Keratinocyte (primary cell): Measurements from ENCODE around the gene KDM6B. TPM values are rescaled to one million over a fixed set of nuclear protein-coding genes. Genes with fewer than 3 reads are reported as not detected.

ENCODE experiments used
- DNase-seq: peaks from one replicate; pipeline ENCODE4 v3.0.0-alpha.2; 2011; ENCODE audit warnings: low read depth, missing footprints, low spot score
- FAIRE-seq: peaks from 2 replicates; lab custom pipeline; 2011; peaks lifted over from hg19 to GRCh38; lab: Jason Lieb, UNC
- H2AFZ ChIP-seq: 2 replicates; pipeline ENCODE4 v1.6.0; 2012; ENCODE audit warnings: low read length, control low read depth, inconsistent platforms; ENCODE audit not compliant: control insufficient read depth
- H3K27ac ChIP-seq: 2 replicates; pipeline ENCODE4 v1.5.1; 2011; ENCODE audit warnings: low read length; ENCODE audit not compliant: control insufficient read depth, insufficient read depth
- H3K27me3 ChIP-seq: 3 replicates; pipeline ENCODE4 v1.6.0; 2011; ENCODE audit warnings: low read length; ENCODE audit not compliant: control insufficient read depth, insufficient read depth; ENCODE audit errors: extremely low read depth
- H3K36me3 ChIP-seq, 2 experiments: 2 replicates in 1 of 2; 3 replicates in 1 of 2; pipeline ENCODE4 v1.5.1; 2011; ENCODE audit warnings: low read length in 2 of 2, mild to moderate bottlenecking in 1 of 2; ENCODE audit not compliant: control insufficient read depth in 2 of 2, insufficient read depth in 2 of 2; ENCODE audit errors: extremely low read depth in 1 of 2
- H3K4me1 ChIP-seq: 3 replicates; pipeline ENCODE4 v1.5.1; 2011; ENCODE audit warnings: low read length; ENCODE audit not compliant: control insufficient read depth, insufficient read depth; ENCODE audit errors: extremely low read depth
- H3K4me2 ChIP-seq: 3 replicates; pipeline ENCODE4 v1.6.0; 2011; ENCODE audit warnings: low read depth, low read length; ENCODE audit not compliant: control insufficient read depth, insufficient read depth; ENCODE audit errors: extremely low read depth
- H3K4me3 ChIP-seq, 3 experiments: fragments of 200-600 bp in 1 of 3; sonication (generic) in 1 of 3; 2 replicates in 2 of 3; 3 replicates in 1 of 3; pipeline ENCODE4 v1.5.1; 2011 to 2016; ENCODE audit warnings: low read length in 3 of 3, mild to moderate bottlenecking in 3 of 3, control low read depth in 2 of 3, inconsistent platforms in 1 of 3, low read depth in 1 of 3, mixed read lengths in 1 of 3, mixed run types in 1 of 3, moderate library complexity in 1 of 3; ENCODE audit not compliant: control insufficient read depth in 2 of 3, insufficient read depth in 2 of 3; ENCODE audit errors: extremely low read depth in 1 of 3
- H3K79me2 ChIP-seq: 2 replicates; pipeline ENCODE4 v1.6.0; 2012; ENCODE audit warnings: low read length; ENCODE audit not compliant: control insufficient read depth, insufficient read depth
- H3K9ac ChIP-seq: 3 replicates; pipeline ENCODE4 v1.6.0; 2011; ENCODE audit warnings: low read length; ENCODE audit not compliant: control insufficient read depth, insufficient read depth; ENCODE audit errors: extremely low read depth
- H3K9me1 ChIP-seq: 3 replicates; pipeline ENCODE4 v1.6.0; 2011; ENCODE audit warnings: low read length; ENCODE audit not compliant: control insufficient read depth, insufficient read depth; ENCODE audit errors: extremely low read depth
- H3K9me3 ChIP-seq: 2 replicates; pipeline ENCODE4 v1.5.1; 2012; ENCODE audit warnings: low read depth, low read length; ENCODE audit not compliant: control insufficient read depth
- H4K20me1 ChIP-seq: 3 replicates; pipeline ENCODE4 v1.6.0; 2011; ENCODE audit warnings: low read length; ENCODE audit not compliant: control insufficient read depth, insufficient read depth; ENCODE audit errors: extremely low read depth
- CTCF ChIP-seq, 3 experiments: IDR thresholded peaks in 1 of 3; conservative IDR thresholded peaks in 1 of 3; optimal IDR thresholded peaks in 1 of 3; 2 replicates in 2 of 3; 3 replicates in 1 of 3; pipeline versions ENCODE3 to v1.5.1; 2011; ENCODE audit warnings: low read length in 3 of 3, mild to moderate bottlenecking in 3 of 3, moderate library complexity in 2 of 3, control low read depth in 1 of 3, inconsistent platforms in 1 of 3; ENCODE audit not compliant: insufficient read depth in 2 of 3; ENCODE audit errors: extremely low read depth in 1 of 3
- EZH2 ChIP-seq: IDR thresholded peaks from one replicate; pipeline ENCODE4 v1.6.1; 2012; ENCODE audit warnings: inconsistent platforms, mild to moderate bottlenecking, low read length, moderate library complexity
- dilution Hi-C: fragments of 300-500 bp; cut with MboI; formaldehyde crosslinking; loops from one replicate; pipeline ENCODE4 v1.7.0; 2020; ENCODE audit warnings: low sequenced_read_pairs; ENCODE audit not compliant: extremely low pct_ligation_motif_present
- polyA plus RNA-seq, 5 experiments: library from polyadenylated mRNA; depleted of rRNA in 3 of 5; stranded (reverse) in 3 of 5; stranded (forward) in 1 of 5; unstranded in 1 of 5; fragments of >200 nt; gene quantifications; 1 replicate in 1 of 5; 2 replicates in 3 of 5; 3 replicates in 1 of 5; pipeline versions ENCODE4 v1.2.1 to v1.2.3, GENCODE V29; 2011 to 2012; ENCODE audit warnings: missing spikeins in 2 of 5, low read depth in 1 of 5, low replicate concordance in 1 of 5

Gene KDM6B
- polyA plus RNA-seq, 1 donor (not counting 4 experiments of a cell fraction or from before 2014, with no cell fraction given) = 1.6 TPM

- H4K20me1 ChIP-seq = peaks cover 3% of the 10 kb centered on the region
- peak overlapping the region; percentile 99 for H3K9ac ChIP-seq
- peak overlapping the region; percentile 30 for H2AFZ ChIP-seq
- H3K27ac ChIP-seq = peak overlapping the region; percentile 99
- H3K79me2 ChIP-seq = peaks cover 25% of the 10 kb centered on the region
- H3K27me3 ChIP-seq = no peaks in the 10 kb centered on the region
- peak overlapping the region; percentile 67 to 98 (median 97) for H3K4me3 ChIP-seq
- H3K9me1 ChIP-seq = no peaks in the 10 kb centered on the region
- peaks cover 32% of the 10 kb centered on the region for H3K4me1 ChIP-seq
- peak; percentile 81 for FAIRE-seq
- peaks cover 17 to 18% of the 10 kb centered on the region in 2 experiments for H3K36me3 ChIP-seq
- TF ChIP-seq CTCF (optimal IDR thresholded peaks at IDR 0.05 in 1 of 3, IDR thresholded peaks at IDR 0.05 in 1 of 3, conservative IDR thresholded peaks at IDR 0.05 in 1 of 3; ENCODE audit: extremely low read depth in 1 of 3, insufficient read depth in 2 of 3, low read length in 3 of 3) (no peak), EZH2 (no peak)
- DNase-seq = no peak
- dilution Hi-C loops = no loop called here
- H3K4me2 ChIP-seq = peak overlapping the region; percentile 99
- H3K9me3 ChIP-seq = no peaks in the 10 kb centered on the region
Measured at GRCh38 chr17:7844292-7845154, 10.5 kb downstream of the KDM6B start.

- H3K4me2 ChIP-seq = peak overlapping the region; percentile 99
- H3K36me3 ChIP-seq = peaks cover 20% of the 10 kb centered on the region in 2 experiments
- H3K27ac ChIP-seq = peak overlapping the region; percentile 99
- DNase-seq (no peak), FAIRE-seq (no peak)
- H3K4me1 ChIP-seq = peaks cover 23% of the 10 kb centered on the region
- dilution Hi-C loops = no loop called here
- H3K9me3 ChIP-seq = no peaks in the 10 kb centered on the region
- H3K4me3 ChIP-seq = peak overlapping the region; percentile 67 to 98 (median 97)
- H3K9ac ChIP-seq = peak overlapping the region; percentile 99
- peaks cover 3% of the 10 kb centered on the region for H4K20me1 ChIP-seq
- no peaks in the 10 kb centered on the region for H3K27me3 ChIP-seq
- H3K9me1 ChIP-seq = no peaks in the 10 kb centered on the region
- TF ChIP-seq EZH2 = no peak
- H3K79me2 ChIP-seq = peaks cover 25% of the 10 kb centered on the region
- no peak overlapping the region for H2AFZ ChIP-seq
Measured at GRCh38 chr17:7845359-7846062, 11.5 kb downstream of the KDM6B start.
